Measurements from ENCODE around the gene XIRP1. TPM values are rescaled to one million over a fixed set of nuclear protein-coding genes. Genes with fewer than 3 reads are reported as not detected.

The XIRP1 gene
- total and polyA plus RNA-seq, 4 donors = 0.01 TPM; not detected in 3

GRCh38 chr3:39241561-39241960 is 49.2 kb upstream of the XIRP1 start:
- no peak overlapping the region for H3K4me3 ChIP-seq (ENCODE audit: low read depth in 1 of 3, low read length in 3 of 3)
- no peak overlapping the region for H3K9ac ChIP-seq (ENCODE audit: low read depth in 1 of 2, low read length in 2 of 2)
- no peaks in the 10 kb centered on the region for H3K27me3 ChIP-seq (ENCODE audit: control insufficient read depth in 4 of 4, insufficient read depth in 4 of 4, low read length in 3 of 4)
- no peak overlapping the region for H3K27ac ChIP-seq (ENCODE audit: low read depth in 1 of 2, low read length in 2 of 2)
- H3K4me1 ChIP-seq (ENCODE audit: control insufficient read depth in 4 of 4, insufficient read depth in 4 of 4, low read length in 3 of 4) = no peaks in the 10 kb centered on the region
- no peak for DNase-seq (ENCODE audit: low spot score)
- no peaks in the 10 kb centered on the region for H3K36me3 ChIP-seq (ENCODE audit: control insufficient read depth in 4 of 4, insufficient read depth in 3 of 4, low read depth in 1 of 4, low read length in 3 of 4)
- H3K9me3 ChIP-seq (ENCODE audit: control insufficient read depth in 4 of 4, low read length in 3 of 4) = no peaks in the 10 kb centered on the region
- no peak for TF ChIP-seq GABPA (IDR thresholded peaks at IDR 0.05 in 1 of 2, conservative IDR thresholded peaks at IDR 0.05 in 1 of 2)
- TF ChIP-seq REST (IDR thresholded peaks at IDR 0.05) = no peak
- no peak for TF ChIP-seq HNF4A (conservative IDR thresholded peaks at IDR 0.05)
- no peak for TF ChIP-seq ATF3 (IDR thresholded peaks at IDR 0.05)
- TF ChIP-seq FOXA2 (IDR thresholded peaks at IDR 0.05) = no peak
- no peak for TF ChIP-seq MAX (IDR thresholded peaks at IDR 0.05)
- TF ChIP-seq FOXA1 (IDR thresholded peaks at IDR 0.05) = no peak
- no peak for TF ChIP-seq TAF1 (conservative IDR thresholded peaks at IDR 0.05)
- no peak for TF ChIP-seq RAD21 (IDR thresholded peaks at IDR 0.05)
- no peak for TF ChIP-seq RXRA (IDR thresholded peaks at IDR 0.05)
- TF ChIP-seq NR2F2 (IDR thresholded peaks at IDR 0.05) = no peak
- no peak for TF ChIP-seq SP1 (IDR thresholded peaks at IDR 0.05)

GRCh38 chr3:39237027-39237426 is 44.6 kb upstream of the XIRP1 start:
- Histone ChIP-seq H3K9me3 (ENCODE audit: control insufficient read depth in 4 of 4, low read length in 3 of 4) (no peaks in the 10 kb centered on the region), H3K9ac (ENCODE audit: low read depth in 1 of 2, low read length in 2 of 2) (no peak overlapping the region), H3K27ac (ENCODE audit: low read depth in 1 of 2, low read length in 2 of 2) (no peak overlapping the region), H3K27me3 (ENCODE audit: control insufficient read depth in 4 of 4, insufficient read depth in 4 of 4, low read length in 3 of 4) (no peaks in the 10 kb centered on the region), H3K36me3 (ENCODE audit: control insufficient read depth in 4 of 4, insufficient read depth in 3 of 4, low read depth in 1 of 4, low read length in 3 of 4) (no peaks in the 10 kb centered on the region), H3K4me3 (ENCODE audit: low read depth in 1 of 3, low read length in 3 of 3) (no peak overlapping the region), H3K4me1 (ENCODE audit: control insufficient read depth in 4 of 4, insufficient read depth in 4 of 4, low read length in 3 of 4) (no peaks in the 10 kb centered on the region)
- no peak for DNase-seq (ENCODE audit: low spot score)
- TF ChIP-seq FOXA2 (IDR thresholded peaks at IDR 0.05) (no peak), EGR1 (IDR thresholded peaks at IDR 0.05; ENCODE audit: low read depth in 2 of 2) (no peak), FOXA1 (IDR thresholded peaks at IDR 0.05) (no peak), NR2F2 (IDR thresholded peaks at IDR 0.05) (no peak), ZBTB33 (IDR thresholded peaks at IDR 0.05) (no peak), HNF4A (conservative IDR thresholded peaks at IDR 0.05) (no peak), JUND (IDR thresholded peaks at IDR 0.05) (no peak), RAD21 (IDR thresholded peaks at IDR 0.05) (no peak), HNF4G (IDR thresholded peaks at IDR 0.05) (no peak), CTCF (IDR thresholded peaks at IDR 0.05; ENCODE audit: low read depth, low read length, missing input control) (no peak), YY1 (IDR thresholded peaks at IDR 0.05) (no peak), MAX (IDR thresholded peaks at IDR 0.05) (no peak), ATF3 (IDR thresholded peaks at IDR 0.05) (no peak), RXRA (IDR thresholded peaks at IDR 0.05) (no peak), GABPA (IDR thresholded peaks at IDR 0.05 in 1 of 2, conservative IDR thresholded peaks at IDR 0.05 in 1 of 2) (no peak)
- WGBS = 78% methylated on average over 6 of the region's 6 CpGs
